ELR (cell line): Measurements from ENCODE around the gene TRAF2.
"Not testable (repeated sequence)": the region's sequence is repeated elsewhere in the genome, so short reads cannot be mapped to it uniquely, and the experiment has no call there.

Experiments used
- DNase-seq: peaks from one replicate; pipeline ENCODE4 v3.0.0-alpha.2; 2015; ENCODE audit warnings: low read depth

TRAF2 gene

GRCh38 chr9:136885950-136886578 lies at the start of gene TRAF2:
Gene TRAF2, plus strand, starts transcription at chr9:136886516. Its CDS starts 12,225 bp downstream, at chr9:136898741.
- peak; percentile 99 for DNase-seq

DNA sequence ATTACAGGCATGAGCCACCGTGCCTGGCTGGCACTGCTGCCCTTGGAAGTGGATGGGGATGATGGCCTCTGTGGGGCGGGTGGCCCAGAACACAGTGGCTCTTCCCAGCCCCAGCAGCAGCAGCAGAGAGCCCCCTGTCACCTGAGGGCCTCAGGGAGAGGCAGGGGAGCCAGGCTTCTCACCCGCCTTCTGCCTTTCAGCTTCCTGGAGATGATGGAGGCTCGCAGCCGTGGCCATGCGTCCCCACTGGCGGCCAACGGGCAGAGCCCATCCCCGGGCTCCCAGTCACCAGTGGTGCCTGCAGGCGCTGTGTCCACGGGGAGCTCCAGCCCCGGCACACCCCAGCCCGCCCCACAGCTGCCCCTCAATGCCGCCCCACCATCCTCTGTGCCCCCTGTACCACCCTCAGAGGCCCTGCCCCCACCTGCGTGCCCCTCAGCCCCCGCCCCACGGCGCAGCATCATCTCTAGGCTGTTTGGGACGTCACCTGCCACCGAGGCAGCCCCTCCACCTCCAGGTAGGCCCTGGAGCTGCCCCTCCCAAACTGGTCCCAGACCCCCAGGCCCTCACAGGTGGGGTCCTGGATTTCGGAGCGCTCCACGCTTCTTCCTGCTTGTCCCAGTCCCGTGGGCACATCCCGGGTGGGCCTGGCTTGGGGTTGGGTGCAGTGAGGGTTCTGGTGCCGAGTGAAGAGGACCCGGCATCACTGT lies 49.0 kb upstream of the TRAF2 start:
- no peak for DNase-seq

DNA sequence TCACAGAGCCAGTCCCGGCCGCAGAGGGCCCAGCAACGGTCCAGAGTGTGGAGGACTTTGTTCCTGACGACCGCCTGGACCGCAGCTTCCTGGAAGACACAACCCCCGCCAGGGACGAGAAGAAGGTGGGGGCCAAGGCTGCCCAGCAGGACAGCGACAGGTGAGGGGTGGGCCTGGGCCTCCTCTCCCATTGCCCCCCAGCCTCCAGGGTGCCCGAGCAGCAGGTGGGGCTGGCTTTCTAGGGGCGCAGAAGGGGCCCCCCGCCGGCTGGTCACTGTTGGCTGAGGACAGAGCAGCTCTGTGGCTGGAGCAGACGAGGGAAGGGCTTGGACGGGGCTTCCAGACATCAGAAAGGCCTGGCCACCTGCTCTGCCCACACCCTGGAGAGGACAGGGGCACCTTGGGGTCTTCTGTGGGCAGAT lies 48.4 kb upstream of the TRAF2 start:
- not testable (repeated sequence) for DNase-seq

- DNase-seq: no peak
These were observed 47.7 kb upstream of the TRAF2 start for GRCh38 chr9:136838314-136839228.

GRCh38 chr9:136839229-136840139 lies 46.8 kb upstream of the TRAF2 start:
- DNase-seq: no peak

GRCh38 chr9:136840140-136840876 lies 46.0 kb upstream of the TRAF2 start:
- no peak for DNase-seq

GRCh38 chr9:136840877-136841645 lies 45.3 kb upstream of the TRAF2 start:
- peak; percentile 43 for DNase-seq

GRCh38 chr9:136841646-136842379 lies 44.5 kb upstream of the TRAF2 start:
- DNase-seq: not testable (repeated sequence)

DNA sequence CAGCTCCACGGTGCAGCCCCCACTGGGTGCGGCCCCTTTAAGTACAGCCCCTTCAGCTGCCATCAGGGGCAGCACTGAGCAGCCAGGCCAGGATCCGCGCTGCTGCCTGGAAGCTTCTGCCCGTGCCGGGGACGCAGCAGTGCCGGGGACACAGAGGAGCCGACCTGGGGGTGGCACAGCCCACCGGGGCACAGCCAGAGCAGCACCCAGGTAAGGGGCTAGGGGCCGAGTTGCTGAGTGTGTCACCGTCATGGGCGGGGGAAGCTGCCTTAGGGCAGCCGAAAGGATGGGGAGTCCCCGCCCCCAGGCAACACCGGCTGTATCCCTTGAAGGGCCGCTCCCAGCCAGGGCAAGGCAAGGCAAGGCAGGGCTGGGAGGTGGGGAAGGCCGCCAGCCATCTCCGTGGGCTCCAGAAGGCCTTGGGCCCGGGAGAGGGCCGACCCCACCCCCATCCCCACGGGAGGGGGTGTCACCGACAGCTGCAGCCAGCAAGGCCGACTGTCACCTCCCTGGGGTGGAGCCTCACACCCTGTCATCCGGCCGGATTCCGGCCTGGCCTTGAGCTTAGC lies 43.9 kb upstream of the TRAF2 start, which contains the start of gene AJM1:
Gene AJM1, plus strand, starts transcription at position 99 of the 569 bp plus-strand sequence. CDS start 1,937 bp downstream, outside the sequence.
- DNase-seq: peak; percentile 80

DNA sequence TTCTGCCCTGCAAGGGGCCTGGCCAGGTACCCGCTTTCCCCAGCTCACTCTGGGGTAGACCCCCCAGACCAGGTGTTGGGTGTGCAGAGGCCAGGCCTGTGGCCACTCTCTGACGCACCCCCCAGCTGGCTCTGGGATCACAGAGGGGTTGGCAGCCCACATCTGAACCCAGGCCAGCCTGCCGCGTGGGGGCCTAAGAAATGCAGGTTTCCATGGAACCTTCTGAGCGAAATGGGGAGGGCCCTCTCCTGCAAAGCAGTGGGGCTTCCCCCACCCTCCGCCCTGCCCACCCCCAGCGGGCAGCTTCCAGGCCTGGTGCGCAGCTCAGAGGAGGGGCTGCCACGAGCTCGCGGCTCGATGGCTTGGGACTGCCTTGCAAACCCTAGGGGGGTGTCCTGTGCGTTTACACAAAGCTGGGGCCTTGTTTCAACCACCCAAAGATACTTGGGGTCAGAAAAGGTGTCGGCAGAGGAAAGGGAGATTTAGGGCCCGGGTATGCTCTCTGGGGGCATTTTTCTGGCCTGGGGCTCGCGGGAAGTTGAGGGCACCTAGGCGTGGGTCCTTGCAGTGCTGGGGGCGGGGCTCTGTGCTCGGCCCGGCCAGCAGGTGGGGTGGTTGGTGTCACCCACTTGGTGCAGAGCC lies 43.0 kb upstream of the TRAF2 start:
- DNase-seq: not testable (repeated sequence)

DNA sequence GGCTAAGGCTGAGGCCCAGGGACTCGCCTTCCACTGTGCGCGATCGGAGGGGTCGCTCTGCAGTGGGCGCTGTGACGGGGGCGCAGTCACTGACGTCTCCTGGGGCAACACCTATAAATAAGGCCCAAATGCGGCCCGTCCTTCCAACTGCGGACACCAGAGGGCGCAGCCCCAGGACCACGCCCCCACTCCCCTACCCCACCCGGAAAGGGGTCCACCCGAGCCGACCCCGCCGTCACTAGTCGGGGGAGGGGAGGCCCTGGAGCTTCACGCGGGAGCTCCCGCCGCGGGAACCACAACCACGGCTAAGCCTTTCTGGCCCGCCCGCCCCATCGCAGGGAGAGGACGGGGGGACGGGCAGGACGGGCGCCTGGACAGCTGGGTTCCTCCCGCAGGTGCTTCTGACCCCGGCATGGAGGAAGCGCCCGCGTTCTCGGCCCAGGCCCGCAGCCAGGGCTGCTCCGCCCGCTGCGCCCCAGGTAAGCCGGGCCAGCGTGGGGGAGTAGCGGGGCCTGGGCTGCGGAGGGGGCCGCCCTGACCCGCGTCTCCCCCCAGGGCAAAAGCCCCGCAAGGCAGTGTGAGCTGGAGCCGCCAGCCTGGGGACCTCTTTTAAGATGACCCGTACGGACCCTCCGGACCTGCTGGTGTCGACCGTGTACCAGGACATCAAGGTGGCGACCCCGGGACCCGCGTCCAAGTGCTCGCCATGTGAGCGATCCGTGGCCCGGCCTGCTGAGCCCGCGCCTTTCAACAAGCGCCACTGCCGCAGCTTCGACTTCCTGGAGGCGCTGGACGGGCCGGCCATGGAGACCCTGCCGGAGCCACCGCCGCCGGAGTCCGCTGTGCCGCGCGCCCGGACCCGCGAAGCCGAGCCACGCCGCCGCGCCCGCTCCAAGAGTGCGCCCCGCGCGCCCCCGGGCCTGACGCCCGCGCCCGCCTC lies 42.2 kb upstream of the TRAF2 start:
- DNase-seq: peak; percentile 47

DNA sequence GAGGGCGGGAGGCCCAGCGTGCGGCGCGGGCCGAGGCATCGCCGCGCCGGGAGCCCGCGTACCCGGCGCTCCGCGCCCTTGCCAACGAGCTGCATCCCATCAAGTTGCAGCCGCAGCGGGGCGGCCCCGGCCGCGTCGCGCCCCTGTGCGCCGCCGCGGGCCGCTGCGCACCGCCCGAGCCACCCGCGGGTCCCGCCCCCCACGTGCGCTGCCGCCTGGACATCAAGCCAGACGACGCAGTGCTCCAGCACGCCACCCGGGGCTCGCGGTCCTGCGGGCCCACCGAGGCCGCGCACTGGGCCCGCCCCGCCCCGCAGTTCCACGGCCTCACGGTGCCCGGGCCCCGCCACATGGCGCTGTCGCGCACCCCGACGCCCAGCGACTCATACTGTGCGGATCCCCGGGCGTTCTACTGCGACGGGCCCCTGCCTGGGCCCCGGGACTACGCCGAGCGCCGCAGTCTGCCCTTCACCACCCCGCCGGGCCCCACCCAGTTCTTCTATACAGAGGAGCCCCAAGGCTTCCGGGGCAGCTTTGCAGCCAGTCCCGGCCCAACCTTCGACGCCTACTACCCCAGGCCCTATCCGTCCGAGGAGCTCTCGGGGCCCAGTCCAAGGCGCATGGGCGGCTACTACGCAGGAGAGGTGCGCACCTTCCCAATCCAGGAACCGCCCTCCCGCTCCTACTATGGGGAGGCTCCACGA lies 41.4 kb upstream of the TRAF2 start:
- no peak for DNase-seq

GRCh38 chr9:136845465-136846260 lies 40.7 kb upstream of the TRAF2 start:
- DNase-seq: no peak

DNA sequence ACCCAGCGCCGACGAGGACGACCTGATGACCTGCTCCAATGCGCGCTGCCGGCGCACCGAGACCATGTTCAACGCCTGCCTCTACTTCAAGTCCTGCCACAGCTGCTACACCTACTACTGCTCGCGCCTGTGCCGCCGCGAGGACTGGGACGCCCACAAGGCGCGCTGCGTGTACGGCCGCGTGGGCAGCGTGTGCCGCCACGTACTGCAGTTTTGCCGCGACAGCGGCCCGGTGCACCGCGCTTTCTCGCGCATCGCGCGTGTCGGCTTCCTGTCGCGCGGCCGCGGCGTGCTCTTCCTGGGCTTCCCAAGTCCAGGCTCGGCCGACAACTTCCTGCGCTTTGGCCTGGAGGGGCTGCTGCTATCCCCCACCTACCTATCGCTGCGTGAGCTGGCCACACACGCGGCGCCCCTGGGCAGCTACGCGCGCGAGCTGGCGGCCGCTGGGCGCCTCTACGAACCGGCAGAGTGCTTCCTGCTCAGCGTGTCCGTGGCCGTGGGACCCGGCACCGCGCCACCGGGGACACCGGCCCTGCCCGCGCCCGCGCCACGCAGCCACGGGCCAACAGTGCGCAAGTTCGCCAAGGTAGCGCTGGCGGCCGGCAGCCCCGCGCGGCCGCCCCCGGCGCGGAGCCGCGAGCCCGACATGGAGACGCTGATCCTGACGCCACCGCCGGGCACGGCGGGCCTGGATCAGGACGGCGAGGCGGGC lies 39.8 kb upstream of the TRAF2 start:
- DNase-seq: no peak
